DND-41 (cell line): Measurements from ENCODE around the gene ERG28.

Experiments
- EZH2 ChIP-seq: IDR thresholded peaks from 3 replicates; pipeline ENCODE4 v1.6.1; 2012; ENCODE audit warnings: borderline replicate concordance, low read depth, mild to moderate bottlenecking, moderate library complexity, low read length, inconsistent platforms; ENCODE audit not compliant: severe bottlenecking
- TF ChIP-seq, protein P1 (sequence below): IDR thresholded peaks from 2 replicates; pipeline ENCODE4 v1.5.1; 2012; ENCODE audit warnings: borderline replicate concordance, low read length, moderate library complexity, mild to moderate bottlenecking; ENCODE audit not compliant: poor library complexity, severe bottlenecking; ENCODE audit errors: extremely low read depth

DNA sequence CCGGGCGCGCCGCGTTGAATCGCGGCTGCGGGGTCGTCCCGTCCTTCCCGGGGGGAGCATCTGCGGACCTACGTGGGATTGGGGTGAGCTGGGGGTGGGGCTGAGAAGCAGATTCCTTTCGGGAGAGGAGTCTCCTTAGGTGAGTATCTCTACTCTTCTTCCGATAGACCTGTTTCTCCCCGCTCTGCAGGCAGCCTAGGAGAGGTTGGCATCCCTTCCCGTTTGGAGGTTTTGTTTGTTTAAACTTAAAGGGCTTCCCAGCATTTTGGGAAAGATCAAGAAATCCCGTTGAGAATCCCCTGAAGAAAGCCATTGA, 781 bp upstream of the ERG28 start:
- TF ChIP-seq, protein P1, sequence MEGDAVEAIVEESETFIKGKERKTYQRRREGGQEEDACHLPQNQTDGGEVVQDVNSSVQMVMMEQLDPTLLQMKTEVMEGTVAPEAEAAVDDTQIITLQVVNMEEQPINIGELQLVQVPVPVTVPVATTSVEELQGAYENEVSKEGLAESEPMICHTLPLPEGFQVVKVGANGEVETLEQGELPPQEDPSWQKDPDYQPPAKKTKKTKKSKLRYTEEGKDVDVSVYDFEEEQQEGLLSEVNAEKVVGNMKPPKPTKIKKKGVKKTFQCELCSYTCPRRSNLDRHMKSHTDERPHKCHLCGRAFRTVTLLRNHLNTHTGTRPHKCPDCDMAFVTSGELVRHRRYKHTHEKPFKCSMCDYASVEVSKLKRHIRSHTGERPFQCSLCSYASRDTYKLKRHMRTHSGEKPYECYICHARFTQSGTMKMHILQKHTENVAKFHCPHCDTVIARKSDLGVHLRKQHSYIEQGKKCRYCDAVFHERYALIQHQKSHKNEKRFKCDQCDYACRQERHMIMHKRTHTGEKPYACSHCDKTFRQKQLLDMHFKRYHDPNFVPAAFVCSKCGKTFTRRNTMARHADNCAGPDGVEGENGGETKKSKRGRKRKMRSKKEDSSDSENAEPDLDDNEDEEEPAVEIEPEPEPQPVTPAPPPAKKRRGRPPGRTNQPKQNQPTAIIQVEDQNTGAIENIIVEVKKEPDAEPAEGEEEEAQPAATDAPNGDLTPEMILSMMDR, result no peak
- TF ChIP-seq EZH2, result no peak
